ENCODE data around the gene DENND1A.
"Not testable (repeated sequence)": the region's sequence is repeated elsewhere in the genome, so short reads cannot be mapped to it uniquely, and the experiment has no call there.

The DENND1A gene

GRCh38 chr9:123861086-123861755, 68.7 kb downstream of the DENND1A start:
- DNase-seq, result no peak

DNA sequence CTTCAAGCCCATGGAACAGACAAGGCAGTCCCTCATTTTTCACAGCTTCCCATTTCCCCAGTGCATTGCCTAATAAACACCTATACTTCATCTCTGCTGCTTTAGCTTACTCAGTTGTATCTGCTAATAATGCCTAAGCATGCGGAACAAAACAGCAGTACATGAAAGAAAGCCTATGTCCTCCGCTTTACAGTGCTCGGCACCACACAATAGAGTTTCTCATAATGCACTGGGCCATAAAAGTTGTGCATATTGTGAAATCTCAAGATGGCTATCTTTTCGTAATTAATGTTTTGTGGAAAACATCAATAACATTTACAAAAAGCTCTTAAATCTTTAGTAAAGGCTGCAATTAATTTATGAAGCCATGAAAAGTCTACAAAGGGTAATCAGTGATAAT, 69.3 kb downstream of the DENND1A start:
- DNase-seq, result no peak

- no peak for DNase-seq
These were observed 77.5 kb downstream of the DENND1A start for GRCh38 chr9:123852403-123852802.

GRCh38 chr9:123851851-123852250, 78.1 kb downstream of the DENND1A start:
- no peak for DNase-seq

GRCh38 chr9:123848447-123849085, 81.4 kb downstream of the DENND1A start:
- no peak for DNase-seq

GRCh38 chr9:123846966-123847365, 83.0 kb downstream of the DENND1A start:
- DNase-seq, result no peak

- DNase-seq, result no peak
These were observed 86.2 kb downstream of the DENND1A start for GRCh38 chr9:123843703-123844102.

- peak in 1 of 2 experiments; percentile 9 for DNase-seq
These were observed 94.1 kb downstream of the DENND1A start for GRCh38 chr9:123835821-123836220.

DNA sequence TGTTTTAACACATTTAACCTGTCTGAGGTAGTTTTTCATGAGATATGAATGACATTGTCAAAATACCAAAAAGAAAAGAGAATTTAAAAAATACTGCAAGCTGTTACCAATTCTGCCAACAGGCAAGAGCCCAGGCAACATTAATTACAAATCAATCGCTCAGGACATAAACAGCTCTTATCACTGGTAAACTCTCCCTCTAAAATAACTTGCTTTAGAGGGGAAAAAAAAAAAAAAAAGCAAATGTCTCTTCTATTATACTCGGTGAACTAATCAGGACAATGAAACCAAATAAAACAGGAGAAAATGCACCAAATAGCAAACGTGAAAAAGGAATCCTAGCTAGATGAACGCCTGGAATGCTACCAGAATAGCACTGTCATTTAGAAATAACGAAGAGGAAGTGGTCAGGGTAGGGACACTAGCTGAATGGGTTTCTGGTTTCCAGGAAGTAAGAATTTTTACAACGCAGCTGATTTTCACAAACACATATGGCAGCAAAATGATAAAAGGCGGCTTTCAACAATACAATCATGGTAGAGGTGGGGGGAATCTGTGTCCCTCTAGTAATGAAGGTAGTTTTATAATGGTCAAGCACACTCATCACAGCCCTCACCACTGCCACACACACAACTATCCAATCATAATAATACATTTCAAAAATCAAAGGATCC, 94.9 kb downstream of the DENND1A start:
- peak; percentile 85 to 93 for DNase-seq

- DNase-seq, result no peak
These were observed 95.6 kb downstream of the DENND1A start for GRCh38 chr9:123834218-123834888.

- no peak for DNase-seq
These were observed 96.9 kb downstream of the DENND1A start for GRCh38 chr9:123832858-123833650.

DNA sequence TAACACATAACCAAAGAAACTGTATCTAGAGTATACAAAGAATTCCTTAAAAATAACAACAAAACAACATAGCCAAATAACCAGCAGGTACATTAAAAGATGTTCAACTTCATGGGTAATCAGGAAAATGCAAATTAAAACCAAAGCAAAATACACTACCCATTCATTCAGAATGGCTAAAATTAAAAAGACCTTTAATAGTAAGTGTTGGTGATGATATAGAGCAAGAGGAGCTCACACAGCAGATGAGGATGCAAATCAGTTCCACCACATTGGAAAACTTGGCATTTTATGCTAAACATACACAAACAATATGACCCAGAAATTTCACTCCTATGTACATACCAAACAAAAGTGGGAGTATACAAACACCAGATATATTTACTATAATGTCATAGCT, 97.8 kb downstream of the DENND1A start:
- no peak for DNase-seq

DNA sequence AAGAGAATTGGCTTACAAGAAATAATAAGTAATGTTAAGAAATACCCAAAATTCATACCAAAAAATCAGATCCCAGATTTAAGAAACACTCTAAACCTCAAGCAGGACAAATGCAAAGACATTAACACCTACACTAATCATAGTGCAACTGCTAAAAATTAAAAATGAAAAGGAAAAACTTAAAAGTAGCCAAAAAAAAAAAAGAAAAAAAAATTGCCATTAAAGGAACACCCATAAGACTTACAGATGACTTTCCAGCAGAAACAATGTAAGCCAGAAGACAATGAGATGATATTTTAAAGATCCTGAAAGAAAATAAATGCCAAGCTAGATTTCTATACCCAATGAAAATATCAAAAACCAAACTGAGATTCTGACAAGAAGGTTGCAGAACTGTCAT, 101.5 kb downstream of the DENND1A start:
- DNase-seq, result peak; percentile 19 to 20

DNA sequence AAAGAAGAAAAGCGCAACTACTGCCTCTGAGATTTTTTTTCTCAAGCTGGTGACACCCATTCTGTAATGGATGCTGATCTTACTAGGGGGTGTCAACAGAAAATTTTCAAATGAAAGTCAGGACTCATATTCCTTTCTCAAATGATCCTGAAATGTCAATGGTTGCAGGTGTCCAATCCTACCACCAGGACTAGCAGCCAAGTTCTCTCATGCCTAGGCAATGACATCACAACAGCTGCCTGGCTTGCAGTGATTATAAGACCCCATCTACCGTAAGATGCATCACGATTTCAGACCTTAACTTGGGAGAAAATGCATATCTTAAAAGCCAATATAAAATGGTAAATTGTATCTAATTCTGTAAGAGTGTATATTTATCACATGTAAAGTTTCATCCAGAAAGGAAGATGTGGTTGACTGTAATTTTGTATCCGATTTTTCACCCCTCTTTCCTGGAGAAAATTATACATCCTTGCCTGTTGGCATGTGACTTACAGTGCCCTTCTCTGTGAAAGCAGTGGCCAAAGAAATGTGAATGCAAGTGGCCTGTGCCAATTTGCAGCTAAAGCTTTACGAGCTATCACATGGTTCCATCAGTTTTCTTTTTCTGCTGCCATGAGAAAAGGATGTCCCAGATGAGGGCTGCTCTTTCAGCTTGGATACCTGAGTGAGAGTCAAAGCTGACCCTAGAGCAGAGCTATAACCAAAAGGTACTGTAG, 104.4 kb downstream of the DENND1A start:
- no peak for DNase-seq

GRCh38 chr9:123823194-123823947, 106.6 kb downstream of the DENND1A start:
- no peak for DNase-seq

- no peak for DNase-seq
These were observed 108.3 kb downstream of the DENND1A start for GRCh38 chr9:123821619-123822018.

- no peak for DNase-seq
These were observed 109.8 kb downstream of the DENND1A start for GRCh38 chr9:123820139-123820538.

DNA sequence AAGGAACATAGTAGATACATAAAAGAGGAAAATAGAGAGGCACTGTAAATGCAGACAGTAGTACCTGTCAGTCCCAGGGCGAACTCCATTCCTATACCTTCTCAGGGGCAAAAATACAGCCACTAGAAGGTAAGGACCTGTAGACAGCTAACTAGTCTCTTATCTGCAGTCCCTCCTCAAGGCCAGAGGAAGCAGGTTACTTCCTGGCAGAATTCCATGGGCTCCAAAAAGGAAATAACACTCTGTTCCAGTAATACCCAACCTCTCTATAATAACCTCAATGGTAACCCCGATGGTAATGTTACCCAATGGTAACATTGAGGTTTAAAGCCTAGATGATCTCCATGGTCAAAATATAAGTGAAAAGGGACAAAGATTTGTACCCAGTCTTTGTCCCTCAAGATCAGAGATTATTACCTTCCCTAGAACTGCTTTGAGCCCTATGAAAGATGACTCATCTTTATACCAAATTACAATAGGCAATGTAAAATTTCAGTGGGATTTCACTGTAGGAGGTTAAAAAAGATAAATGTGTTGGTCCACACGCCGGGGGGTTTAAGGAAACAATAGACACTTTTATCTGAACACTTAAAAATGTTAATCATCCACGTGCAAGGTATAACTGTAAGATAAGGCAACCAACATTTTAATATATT, 113.0 kb downstream of the DENND1A start:
- no peak for DNase-seq

- not testable (repeated sequence) for DNase-seq
These were observed 114.1 kb downstream of the DENND1A start for GRCh38 chr9:123815856-123816255.

GRCh38 chr9:123814496-123814895, 115.4 kb downstream of the DENND1A start:
- no peak for DNase-seq

- DNase-seq, result no peak
These were observed 116.9 kb downstream of the DENND1A start for GRCh38 chr9:123812984-123813383.

Data from Kasumi-1 (cell line).